NCI-H1417 treated with DMSO at 0.1 percent for 48 hours (cell line): ENCODE measurements around the gene NDUFS7.

Source experiments
- DNase-seq: peaks from one replicate; lab custom pipeline; 2025; lab: John Stamatoyannopoulos, UW

The NDUFS7 gene

DNA sequence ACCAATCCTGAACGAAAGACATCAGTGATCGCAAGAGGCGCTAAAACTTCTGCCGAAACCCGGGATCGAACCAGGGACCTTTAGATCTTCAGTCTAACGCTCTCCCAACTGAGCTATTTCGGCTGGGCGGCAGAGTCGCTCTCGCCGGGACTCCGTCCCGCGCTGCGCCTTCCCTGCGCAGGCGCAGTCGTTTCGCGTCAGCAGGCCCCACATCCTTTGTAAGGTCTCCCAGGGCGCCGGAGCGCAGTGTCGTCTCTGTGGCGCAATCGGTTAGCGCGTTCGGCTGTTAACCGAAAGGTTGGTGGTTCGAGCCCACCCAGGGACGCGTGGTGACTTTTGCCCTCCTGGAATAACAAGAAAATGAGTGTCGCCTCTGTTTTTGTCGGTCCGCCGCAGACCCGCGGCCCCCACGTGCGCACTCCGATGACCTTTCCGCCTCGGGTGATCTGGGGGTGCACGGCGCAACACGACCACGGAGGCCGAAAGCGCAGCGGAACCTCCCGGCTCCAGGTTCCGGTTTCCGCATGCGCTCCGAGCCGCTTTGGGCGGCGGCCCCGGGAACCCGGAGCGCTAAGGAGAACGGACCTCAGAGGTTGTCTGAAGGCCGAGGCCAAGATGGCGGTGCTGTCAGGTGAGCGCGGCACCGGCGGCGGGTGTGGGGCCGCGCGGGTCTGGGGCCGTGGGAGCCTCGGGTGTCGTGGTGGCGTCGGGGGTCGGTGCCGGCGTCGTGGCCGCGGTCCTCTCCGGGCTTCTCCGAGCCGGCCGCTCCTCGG lies at the start of gene NDUFS7:
Gene NDUFS7 (plus strand): TSS at position 596 of the 773 bp plus-strand sequence. CDS start 20 bp downstream, at position 616.
- peak; percentile 59 for DNase-seq

- DNase-seq: no peak
Measured at GRCh38 chr19:1336079-1336684, 47.5 kb upstream of the NDUFS7 start.

- DNase-seq: no peak
Measured at GRCh38 chr19:1340681-1341469, 42.8 kb upstream of the NDUFS7 start.

GRCh38 chr19:1343041-1343440 lies 40.7 kb upstream of the NDUFS7 start:
- DNase-seq: no peak

DNA sequence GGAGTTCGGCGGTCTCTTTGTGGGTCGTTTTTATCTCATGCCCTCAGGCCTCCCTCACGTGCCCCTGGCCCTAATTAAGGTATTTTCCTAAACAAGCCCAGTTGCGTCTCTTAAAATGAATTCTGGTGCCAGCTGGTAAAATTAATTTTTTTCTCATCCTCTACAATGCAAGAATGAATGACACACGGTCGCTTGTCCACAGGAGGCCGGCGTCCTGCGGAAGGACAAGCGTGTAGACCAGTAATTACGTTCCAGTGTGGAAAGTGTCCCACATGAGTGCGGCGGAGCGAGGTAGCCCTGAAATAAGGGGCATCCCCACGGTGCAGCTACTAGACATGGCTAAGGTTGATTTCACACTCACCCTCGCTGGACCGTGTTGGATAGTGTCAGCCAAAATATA lies 34.5 kb upstream of the NDUFS7 start:
- no peak for DNase-seq

GRCh38 chr19:1350867-1351266 lies 32.8 kb upstream of the NDUFS7 start:
- DNase-seq: no peak

- no peak for DNase-seq
Measured at GRCh38 chr19:1351381-1351851, 32.3 kb upstream of the NDUFS7 start.

GRCh38 chr19:1353144-1353543 lies 30.6 kb upstream of the NDUFS7 start:
- DNase-seq: no peak

DNA sequence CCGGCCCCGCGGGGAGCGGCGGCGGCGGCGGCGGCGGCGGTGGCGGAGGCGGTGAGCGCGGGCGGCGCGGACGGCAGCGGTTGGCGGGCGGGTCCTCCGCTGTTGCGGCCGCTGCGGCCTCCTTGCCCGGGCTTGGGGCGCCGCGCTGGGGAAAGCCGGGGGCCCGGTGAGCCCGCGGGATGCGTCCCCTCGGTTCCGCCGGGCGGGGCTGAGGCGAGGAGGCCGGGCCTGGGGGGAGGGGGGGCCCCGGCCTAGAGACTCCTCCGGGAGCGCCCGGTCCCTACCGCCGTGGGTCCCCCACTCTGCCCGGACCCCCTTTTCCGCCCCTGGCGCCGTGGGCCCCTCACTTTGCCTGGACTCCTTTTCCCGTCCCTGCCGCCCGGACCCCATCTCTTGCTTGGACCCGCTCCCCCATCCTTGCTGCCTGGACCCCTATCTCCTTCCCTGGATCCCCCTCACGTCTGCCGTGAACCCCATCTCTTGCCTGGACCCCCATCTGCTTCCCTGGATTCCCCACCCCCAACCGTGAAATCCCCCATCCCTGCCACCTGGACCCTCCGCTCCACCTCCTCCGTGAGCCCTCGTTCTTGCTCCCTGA lies 28.6 kb upstream of the NDUFS7 start:
- no peak for DNase-seq

DNA sequence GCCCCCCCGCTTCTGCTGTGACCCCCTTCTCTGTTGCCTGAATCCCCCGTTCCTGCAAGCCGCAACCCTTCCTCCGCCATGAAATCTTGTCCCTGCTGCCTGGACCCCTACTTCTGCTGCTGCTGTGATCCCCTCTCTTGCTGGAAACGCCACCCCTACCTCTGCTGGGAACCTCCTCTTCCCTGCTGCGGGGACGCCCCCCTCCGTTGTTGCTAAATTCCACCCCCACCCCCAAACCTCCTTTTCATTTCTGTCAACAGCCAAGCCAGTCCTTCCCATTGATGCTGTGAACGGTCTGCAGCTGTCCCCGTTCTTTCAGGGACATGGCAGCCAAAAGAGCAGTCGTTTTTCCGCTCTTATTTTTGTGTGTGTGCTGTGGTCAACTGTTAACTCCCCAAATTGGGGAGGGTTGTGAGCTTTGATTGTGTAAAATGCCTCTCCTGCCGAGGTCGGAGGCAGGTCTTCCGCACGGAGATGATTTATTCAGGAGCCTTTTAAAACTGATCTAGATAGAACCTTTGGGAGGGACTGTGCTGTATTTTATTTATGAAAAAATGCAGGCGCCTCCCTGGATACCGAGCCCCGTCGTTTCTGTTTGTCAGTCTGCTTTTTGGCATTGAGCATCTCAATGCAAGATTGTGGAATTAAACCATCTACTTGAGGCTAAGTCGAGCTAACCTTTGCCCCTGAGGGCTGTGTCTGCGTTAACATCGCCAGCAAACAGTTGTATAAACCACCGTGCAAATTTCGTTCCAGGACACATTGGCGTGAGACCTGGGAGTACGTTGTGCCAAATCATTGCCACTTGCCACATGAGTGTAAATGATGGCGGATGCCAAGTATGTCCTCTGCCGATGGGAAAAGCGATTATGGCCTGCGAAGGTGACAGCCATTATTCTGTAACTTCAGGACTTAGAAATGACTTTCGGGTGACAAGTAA lies 27.9 kb upstream of the NDUFS7 start:
- no peak for DNase-seq

- no peak for DNase-seq
Measured at GRCh38 chr19:1356508-1356865, 27.2 kb upstream of the NDUFS7 start.

DNA sequence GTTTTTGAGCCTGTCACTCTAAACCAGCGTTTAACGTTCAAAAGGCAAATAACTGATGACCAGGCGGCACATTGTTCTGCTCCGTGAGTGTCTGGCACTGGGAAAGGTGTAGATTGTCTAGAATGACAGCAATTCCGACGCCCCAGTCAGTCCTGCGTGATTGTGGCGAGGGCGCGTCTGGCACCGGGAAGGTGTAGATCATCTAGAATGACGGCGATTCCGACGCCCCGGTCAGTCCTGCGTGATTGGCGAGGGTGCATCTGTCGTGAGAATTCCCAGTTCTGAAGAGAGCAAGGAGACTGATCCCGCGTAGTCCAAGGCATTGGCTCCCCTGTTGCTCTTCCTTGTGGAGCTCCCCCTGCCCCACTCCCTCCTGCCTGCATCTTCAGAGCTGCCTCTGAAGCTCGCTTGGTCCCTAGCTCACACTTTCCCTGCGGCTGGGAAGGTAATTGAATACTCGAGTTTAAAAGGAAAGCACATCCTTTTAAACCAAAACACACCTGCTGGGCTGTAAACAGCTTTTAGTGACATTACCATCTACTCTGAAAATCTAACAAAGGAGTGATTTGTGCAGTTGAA lies 26.1 kb upstream of the NDUFS7 start:
- no peak for DNase-seq

DNA sequence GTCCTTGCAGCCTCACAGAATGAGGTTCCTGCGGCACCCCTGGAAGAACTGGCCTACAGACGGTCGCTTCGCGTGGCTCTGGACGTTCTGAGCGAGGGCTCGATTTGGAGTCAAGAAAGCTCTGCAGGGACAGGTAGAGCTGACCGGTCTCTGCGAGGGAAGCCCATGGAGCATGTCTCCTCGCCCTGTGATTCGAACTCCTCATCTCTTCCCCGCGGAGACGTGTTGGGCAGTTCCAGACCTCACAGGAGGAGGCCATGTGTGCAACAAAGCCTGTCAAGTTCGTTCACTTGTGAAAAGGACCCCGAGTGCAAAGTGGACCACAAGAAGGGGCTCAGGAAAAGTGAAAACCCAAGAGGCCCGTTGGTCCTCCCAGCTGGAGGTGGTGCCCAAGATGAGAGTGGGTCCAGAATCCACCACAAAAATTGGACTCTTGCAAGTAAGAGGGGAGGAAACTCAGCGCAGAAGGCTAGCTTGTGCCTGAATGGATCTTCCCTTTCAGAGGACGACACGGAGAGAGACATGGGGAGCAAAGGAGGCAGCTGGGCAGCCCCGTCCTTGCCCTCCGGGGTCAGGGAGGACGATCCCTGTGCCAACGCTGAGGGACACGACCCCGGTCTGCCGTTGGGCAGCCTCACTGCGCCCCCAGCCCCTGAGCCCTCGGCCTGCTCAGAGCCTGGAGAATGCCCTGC lies 23.4 kb upstream of the NDUFS7 start:
- no peak for DNase-seq

GRCh38 chr19:1360818-1361461 lies 22.8 kb upstream of the NDUFS7 start:
- DNase-seq: no peak

GRCh38 chr19:1361601-1362386 lies 21.9 kb upstream of the NDUFS7 start:
- DNase-seq: no peak

GRCh38 chr19:1362387-1363257 lies 21.1 kb upstream of the NDUFS7 start:
- DNase-seq: no peak

- DNase-seq: no peak
Measured at GRCh38 chr19:1363599-1363998, 20.1 kb upstream of the NDUFS7 start.
